ENCODE measurements around the gene TINCR. TPM values are rescaled to one million over a fixed set of nuclear protein-coding genes. Genes with fewer than 3 reads are reported as not detected.

The TINCR gene
- total RNA-seq, 1 experiment from 2014 or later, result 0.17 TPM

- DNase-seq, result no peak
- Histone ChIP-seq H3K18ac (ENCODE audit: insufficient read length, low read depth, low read length) (no peak overlapping the region), H4K91ac (ENCODE audit: insufficient read length, low read depth, low read length) (no peak overlapping the region), H3K4ac (ENCODE audit: low read depth, low read length) (no peak overlapping the region), H3K14ac (ENCODE audit: insufficient read depth, low read length) (no peak overlapping the region), H4K5ac (ENCODE audit: insufficient read length, low read depth, low read length) (no peak overlapping the region), H3K56ac (ENCODE audit: insufficient read length, low read depth, low read length) (no peak overlapping the region), H3K9ac (ENCODE audit: extremely low read depth, insufficient read length, low read length) (no peak overlapping the region), H2AK5ac (ENCODE audit: insufficient read length, low read length) (no peak overlapping the region), H3K27me3 (ENCODE audit: insufficient read depth, low read length) (no peaks in the 10 kb centered on the region), H3K9me3 (ENCODE audit: control insufficient read depth, low read depth, low read length) (no peaks in the 10 kb centered on the region), H2BK20ac (ENCODE audit: low read depth, low read length, poor library complexity, severe bottlenecking) (no peak overlapping the region), H2BK120ac (ENCODE audit: low read depth, low read length, poor library complexity, severe bottlenecking) (no peak overlapping the region), H3K23ac (ENCODE audit: insufficient read length, low read depth, low read length) (no peak overlapping the region), H3K4me2 (ENCODE audit: insufficient read depth, insufficient read length, low read length) (no peak overlapping the region), H3K4me1 (ENCODE audit: insufficient read depth, low read length) (no peaks in the 10 kb centered on the region), H3K23me2 (ENCODE audit: insufficient read length, low read depth, low read length, poor library complexity, severe bottlenecking) (no peaks in the 10 kb centered on the region), H2BK5ac (ENCODE audit: insufficient read length, low read length) (no peak overlapping the region), H2BK12ac (ENCODE audit: insufficient read length, low read depth, low read length) (no peak overlapping the region), H3K79me2 (ENCODE audit: insufficient read depth, low read length) (no peaks in the 10 kb centered on the region), H4K20me1 (ENCODE audit: control insufficient read depth, insufficient read depth, insufficient read length) (no peaks in the 10 kb centered on the region), H2AFZ (ENCODE audit: low read length) (no peak overlapping the region), H3K27ac (ENCODE audit: insufficient read length, low read depth, low read length) (no peak overlapping the region), H3K79me1 (ENCODE audit: insufficient read depth, low read depth, low read length, poor library complexity, severe bottlenecking) (no peaks in the 10 kb centered on the region), H2BK15ac (ENCODE audit: low read depth, low read length) (no peak overlapping the region), H4K8ac (replicated peaks; ENCODE audit: insufficient read length, low read depth, low read length) (no peak overlapping the region), H3T11ph (ENCODE audit: low read length) (no peak overlapping the region)
- Mint-ChIP-seq H3K9me3 (peaks cover 3 to 5% of the 10 kb centered on the region in 2 experiments; a peak in 3 of 5 replicates), H3K36me3 (ENCODE audit: insufficient read depth in 1 of 3, low read depth in 3 of 3) (no peaks in the 10 kb centered on the region), H3K4me3 (no peak overlapping the region), H3K27ac (no peak overlapping the region), H3K4me1 (peaks cover 12 to 15% of the 10 kb centered on the region in 2 experiments), H3K27me3 (ENCODE audit: low read depth) (peaks cover 7% of the 10 kb centered on the region; the same call in 1 of the 2 replicates)
- no peak for TF ChIP-seq CTCF (conservative IDR thresholded peaks at IDR 0.05)
- WGBS (ENCODE audit: extremely low coverage, insufficient read length, low lambda C conversion rate), result no CpG with 5 or more reads among the region's 6 CpGs
Measured at GRCh38 chr19:5575590-5575989, 7.8 kb upstream of the TINCR start.
